Astrocyte of the hippocampus (primary cell): Measurements from ENCODE around the gene RNGTT.
"Not testable (repeated sequence)": the region's sequence is repeated elsewhere in the genome, so short reads cannot be mapped to it uniquely, and the experiment has no call there.

Source experiments
- DNase-seq: peaks from one replicate; pipeline ENCODE4 v3.0.0; 2011; ENCODE audit warnings: low read depth, low spot score

The RNGTT gene

GRCh38 chr6:88810701-88811100 is 152.7 kb downstream of the RNGTT start:
- no peak for DNase-seq

GRCh38 chr6:88810089-88810488 is 153.3 kb downstream of the RNGTT start:
- DNase-seq: no peak

- DNase-seq: no peak
Observed at GRCh38 chr6:88808381-88808780, 155.0 kb downstream of the RNGTT start.

- no peak for DNase-seq
Observed at GRCh38 chr6:88807622-88808021, 155.8 kb downstream of the RNGTT start.

GRCh38 chr6:88806728-88807127 is 156.7 kb downstream of the RNGTT start:
- no peak for DNase-seq

GRCh38 chr6:88804701-88805100 is 158.7 kb downstream of the RNGTT start:
- no peak for DNase-seq

- no peak for DNase-seq
Observed at GRCh38 chr6:88785478-88785877, 177.9 kb downstream of the RNGTT start.

GRCh38 chr6:88780714-88781389 is 182.6 kb downstream of the RNGTT start:
- peak; percentile 82 for DNase-seq

- no peak for DNase-seq
Observed at GRCh38 chr6:88775866-88776571, 187.4 kb downstream of the RNGTT start.

- not testable (repeated sequence) for DNase-seq
Observed at GRCh38 chr6:88768114-88768513, 195.3 kb downstream of the RNGTT start.

GRCh38 chr6:88764081-88764480 is 199.3 kb downstream of the RNGTT start:
- no peak for DNase-seq

- DNase-seq: no peak
Observed at GRCh38 chr6:88763160-88763559, 200.3 kb downstream of the RNGTT start.

- DNase-seq: no peak
Observed at GRCh38 chr6:88761237-88762031, 202.0 kb downstream of the RNGTT start.

- DNase-seq: no peak
Observed at GRCh38 chr6:88760091-88760490, 203.3 kb downstream of the RNGTT start.

GRCh38 chr6:88750936-88751335 is 212.5 kb downstream of the RNGTT start:
- no peak for DNase-seq

- no peak for DNase-seq
Observed at GRCh38 chr6:88749849-88750248, 213.6 kb downstream of the RNGTT start.

- DNase-seq: no peak
Observed at GRCh38 chr6:88748141-88748540, 215.3 kb downstream of the RNGTT start.

- no peak for DNase-seq
Observed at GRCh38 chr6:88741939-88742338, 221.5 kb downstream of the RNGTT start.

- DNase-seq: no peak
Observed at GRCh38 chr6:88741071-88741470, 222.3 kb downstream of the RNGTT start.

GRCh38 chr6:88734544-88734943 is 228.9 kb downstream of the RNGTT start:
- no peak for DNase-seq

GRCh38 chr6:88730611-88731011 is 232.8 kb downstream of the RNGTT start:
- DNase-seq: peak; percentile 67

- no peak for DNase-seq
Observed at GRCh38 chr6:88728756-88729155, 234.7 kb downstream of the RNGTT start.

- not testable (repeated sequence) for DNase-seq
Observed at GRCh38 chr6:88726409-88726808, 237.0 kb downstream of the RNGTT start.
